HFF-Myc (cell line): ENCODE data around the gene RSPH9.

Source experiments
- DNase-seq: peaks from one replicate; pipeline ENCODE4 v3.0.0-alpha.2; 2011; ENCODE audit warnings: low read depth; ENCODE audit errors: extremely low read depth
- H3K4me3 ChIP-seq: replicated peaks from 2 replicates; pipeline ENCODE4 v1.5.1; 2011; ENCODE audit warnings: low read depth, mild to moderate bottlenecking, control low read depth, low read length
- TF ChIP-seq, protein P1 (sequence below): IDR thresholded peaks from 2 replicates; pipeline ENCODE4 v1.5.1; 2012; ENCODE audit warnings: mild to moderate bottlenecking, low read depth, low read length, control low read depth; ENCODE audit errors: missing control alignments

The RSPH9 gene

DNA sequence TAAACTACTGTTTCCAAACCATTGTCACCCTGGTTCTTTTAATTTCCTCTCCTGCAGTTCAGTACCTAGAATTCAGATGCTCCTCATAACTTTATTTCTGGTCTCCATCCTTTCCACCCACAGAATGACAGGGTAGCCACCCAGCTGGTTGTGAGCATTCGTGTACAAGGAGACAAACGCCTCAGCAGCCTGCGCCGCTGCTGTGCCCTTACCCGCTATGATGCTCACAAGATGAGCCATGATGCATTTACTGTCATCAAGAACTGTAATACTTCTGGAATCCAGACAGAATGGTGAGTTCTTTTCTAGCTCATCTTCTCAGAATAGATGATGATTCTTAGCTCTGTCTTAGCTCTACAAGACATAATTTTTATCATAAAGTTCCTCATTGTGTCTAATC is 34.4 kb upstream of the RSPH9 start:
- TF ChIP-seq, protein P1, sequence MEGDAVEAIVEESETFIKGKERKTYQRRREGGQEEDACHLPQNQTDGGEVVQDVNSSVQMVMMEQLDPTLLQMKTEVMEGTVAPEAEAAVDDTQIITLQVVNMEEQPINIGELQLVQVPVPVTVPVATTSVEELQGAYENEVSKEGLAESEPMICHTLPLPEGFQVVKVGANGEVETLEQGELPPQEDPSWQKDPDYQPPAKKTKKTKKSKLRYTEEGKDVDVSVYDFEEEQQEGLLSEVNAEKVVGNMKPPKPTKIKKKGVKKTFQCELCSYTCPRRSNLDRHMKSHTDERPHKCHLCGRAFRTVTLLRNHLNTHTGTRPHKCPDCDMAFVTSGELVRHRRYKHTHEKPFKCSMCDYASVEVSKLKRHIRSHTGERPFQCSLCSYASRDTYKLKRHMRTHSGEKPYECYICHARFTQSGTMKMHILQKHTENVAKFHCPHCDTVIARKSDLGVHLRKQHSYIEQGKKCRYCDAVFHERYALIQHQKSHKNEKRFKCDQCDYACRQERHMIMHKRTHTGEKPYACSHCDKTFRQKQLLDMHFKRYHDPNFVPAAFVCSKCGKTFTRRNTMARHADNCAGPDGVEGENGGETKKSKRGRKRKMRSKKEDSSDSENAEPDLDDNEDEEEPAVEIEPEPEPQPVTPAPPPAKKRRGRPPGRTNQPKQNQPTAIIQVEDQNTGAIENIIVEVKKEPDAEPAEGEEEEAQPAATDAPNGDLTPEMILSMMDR: no peak
- no peak for DNase-seq
- no peak overlapping the region for H3K4me3 ChIP-seq

DNA sequence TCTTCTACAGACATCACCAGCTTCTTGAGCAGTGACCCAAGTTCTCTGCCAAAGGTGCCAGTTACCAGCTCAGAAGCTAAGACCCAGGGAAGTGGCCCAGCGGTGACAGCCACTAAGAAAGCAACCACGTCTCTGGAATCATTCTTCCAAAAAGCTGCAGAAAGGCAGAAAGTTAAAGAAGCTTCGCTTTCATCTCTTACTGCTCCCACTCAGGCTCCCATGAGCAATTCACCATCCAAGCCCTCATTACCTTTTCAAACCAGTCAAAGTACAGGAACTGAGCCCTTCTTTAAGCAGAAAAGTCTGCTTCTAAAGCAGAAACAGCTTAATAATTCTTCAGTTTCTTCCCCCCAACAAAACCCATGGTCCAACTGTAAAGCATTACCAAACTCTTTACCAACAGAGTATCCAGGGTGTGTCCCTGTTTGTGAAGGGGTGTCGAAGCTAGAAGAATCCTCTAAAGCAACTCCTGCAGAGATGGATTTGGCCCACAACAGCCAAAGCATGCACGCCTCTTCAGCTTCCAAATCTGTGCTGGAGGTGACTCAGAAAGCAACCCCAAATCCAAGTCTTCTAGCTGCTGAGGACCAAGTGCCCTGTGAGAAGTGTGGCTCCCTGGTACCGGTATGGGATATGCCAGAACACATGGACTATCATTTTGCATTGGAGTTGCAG is 31.0 kb upstream of the RSPH9 start:
- TF ChIP-seq, protein P1: no peak
- DNase-seq: no peak

DNA sequence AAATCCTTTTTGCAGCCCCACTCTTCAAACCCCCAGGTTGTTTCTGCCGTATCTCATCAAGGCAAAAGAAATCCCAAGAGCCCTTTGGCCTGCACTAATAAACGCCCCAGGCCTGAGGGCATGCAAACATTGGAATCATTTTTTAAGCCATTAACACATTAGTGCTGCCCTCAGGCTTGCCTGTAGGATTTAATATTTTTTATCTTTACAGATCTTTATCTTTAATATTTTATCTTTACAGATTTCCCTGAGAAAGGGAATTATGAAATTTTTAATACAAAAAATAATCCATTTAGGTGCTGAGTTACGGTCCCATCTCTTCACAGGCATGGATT is 30.5 kb upstream of the RSPH9 start:
- DNase-seq: no peak
- no peak overlapping the region for H3K4me3 ChIP-seq
- TF ChIP-seq, protein P1: no peak

More for the DNA sequence above, 31.0 kb upstream of the RSPH9 start:
- H3K4me3 ChIP-seq: no peak overlapping the region

DNA sequence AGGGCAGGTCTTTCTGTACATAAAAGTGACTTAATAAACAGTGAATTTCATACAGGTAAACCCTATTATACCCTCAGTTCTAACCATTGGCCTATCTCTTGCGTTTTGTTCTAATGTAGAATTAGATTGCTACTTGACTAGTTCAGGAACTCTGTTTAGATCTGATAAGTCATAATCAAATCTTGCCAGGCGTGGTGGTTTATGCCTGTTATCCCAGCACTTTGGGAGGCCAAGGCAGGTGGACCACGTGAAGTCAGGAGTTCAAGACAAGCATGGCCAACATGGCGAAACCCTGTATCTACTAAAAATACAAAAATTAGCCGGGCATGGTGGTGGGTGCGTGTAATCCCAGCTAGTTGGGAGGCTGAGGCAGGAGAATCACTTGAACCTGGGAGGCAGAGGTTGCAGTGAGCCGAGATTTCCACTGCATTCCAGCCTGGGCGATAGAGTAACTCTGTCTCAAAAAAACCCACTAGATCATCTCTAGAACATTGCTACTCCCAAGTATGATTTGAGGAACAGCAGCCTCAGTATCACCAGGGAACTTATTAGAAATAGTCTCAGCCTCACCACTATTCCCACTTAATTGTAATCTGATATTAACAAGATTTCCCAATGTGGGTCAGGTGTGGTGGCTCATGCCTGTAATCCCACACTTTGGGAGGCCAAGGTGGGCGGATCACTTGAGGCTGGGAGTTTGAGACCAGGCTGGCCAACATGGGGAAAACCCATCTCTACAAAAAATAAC is 27.9 kb upstream of the RSPH9 start:
- H3K4me3 ChIP-seq: no peak overlapping the region
- DNase-seq: no peak
- TF ChIP-seq, protein P1: no peak

DNA sequence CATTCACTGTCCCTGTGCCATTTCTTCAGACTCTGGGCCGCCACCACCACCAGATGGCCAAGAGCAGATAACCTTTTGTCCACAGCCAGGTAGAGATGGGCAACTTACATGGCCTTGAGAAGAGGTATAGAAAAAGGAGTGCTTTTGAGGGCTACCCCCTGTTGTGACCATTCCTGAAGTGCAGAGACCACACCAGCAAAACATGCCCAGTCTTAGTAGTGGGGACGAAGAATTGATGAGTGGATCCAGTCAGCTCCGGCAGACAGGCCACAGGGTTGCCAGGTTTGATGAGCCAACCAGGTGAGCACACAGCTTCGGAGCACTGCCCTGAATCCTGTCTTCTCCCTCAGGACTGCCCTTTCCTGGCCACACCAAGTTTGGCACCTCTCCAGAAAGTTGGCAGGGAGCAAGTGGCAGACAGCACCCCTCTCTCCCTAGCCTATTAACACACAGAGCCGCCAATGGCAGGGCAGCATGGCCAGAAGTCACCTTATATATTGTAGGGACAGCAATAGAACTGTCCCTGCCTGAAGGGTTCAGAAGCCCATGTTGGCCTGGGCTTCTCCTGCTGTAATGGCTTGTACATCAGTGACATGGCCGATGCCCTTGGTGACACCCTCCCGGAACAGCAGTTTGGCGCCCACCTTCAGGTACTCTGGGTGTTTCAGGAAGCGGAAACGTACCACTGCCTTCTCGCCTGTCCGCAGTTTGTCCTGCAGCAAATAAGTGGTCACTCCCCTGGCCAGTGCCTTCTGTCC is 23.6 kb upstream of the RSPH9 start:
- no peak for DNase-seq
- TF ChIP-seq, protein P1: no peak
- no peak overlapping the region for H3K4me3 ChIP-seq

DNA sequence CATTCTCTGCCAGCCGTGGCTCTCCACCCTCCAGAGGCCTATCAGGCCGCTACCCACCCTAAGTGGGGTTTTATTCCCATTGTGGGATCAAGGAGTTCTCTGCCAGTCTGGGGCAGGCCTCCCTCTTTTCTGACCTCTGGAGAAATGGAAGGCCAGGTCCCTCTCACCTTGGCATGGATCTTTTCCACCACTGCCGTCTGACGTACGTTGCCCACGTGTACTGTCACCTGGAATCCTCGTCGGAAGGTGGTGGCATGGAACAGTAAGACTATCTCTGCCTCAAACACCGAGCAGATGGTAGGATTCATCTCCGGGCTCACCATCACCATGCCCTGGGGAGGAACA is 23.0 kb upstream of the RSPH9 start:
- no peak for DNase-seq
- TF ChIP-seq, protein P1: no peak
- no peak overlapping the region for H3K4me3 ChIP-seq
